Liver (tissue), 9 donors: ENCODE results near the gene CDC42BPB. TPM values are rescaled to one million over a fixed set of nuclear protein-coding genes. Genes with fewer than 3 reads are reported as not detected.
A peak's percentile ranks its signal among the peaks of the same experiment; 100 is the strongest.

ENCODE experiments used
- DNase-seq: peaks from one replicate; pipeline ENCODE4 v3.0.0-alpha.2; 2017; ENCODE audit warnings: low spot score
- H3K27ac ChIP-seq, 2 donors: one replicate each; pipeline ENCODE4 v1.7.0; 2013; ENCODE audit warnings: inconsistent platforms in 2 of 2, low read length in 2 of 2, control low read depth in 1 of 2, low read depth in 1 of 2, mild to moderate bottlenecking in 1 of 2
- H3K27me3 ChIP-seq, 4 donors: one replicate each; pipeline versions ENCODE4 v1.6.1 to v1.7.0; 2013; ENCODE audit warnings: low read length in 3 of 4, inconsistent platforms in 1 of 4, mild to moderate bottlenecking in 1 of 4, moderate library complexity in 1 of 4; ENCODE audit not compliant: control insufficient read depth in 4 of 4, insufficient read depth in 4 of 4
- H3K36me3 ChIP-seq, 4 donors: one replicate each; pipeline versions ENCODE4 v1.6.1 to v1.7.0; 2013; ENCODE audit warnings: low read length in 3 of 4, mild to moderate bottlenecking in 3 of 4, low read depth in 1 of 4, moderate library complexity in 1 of 4; ENCODE audit not compliant: control insufficient read depth in 4 of 4, insufficient read depth in 3 of 4
- H3K4me1 ChIP-seq, 4 donors: one replicate each; pipeline versions ENCODE4 v1.6.1 to v1.7.0; 2013; ENCODE audit warnings: low read length in 3 of 4, mild to moderate bottlenecking in 3 of 4, moderate library complexity in 1 of 4; ENCODE audit not compliant: control insufficient read depth in 4 of 4, insufficient read depth in 4 of 4
- H3K4me3 ChIP-seq, 3 donors: one replicate each; pipeline versions ENCODE4 v1.6.1 to v1.7.0; 2013; ENCODE audit warnings: low read length in 3 of 3, control low read depth in 1 of 3, low read depth in 1 of 3, mild to moderate bottlenecking in 1 of 3
- H3K9ac ChIP-seq, 2 donors: one replicate each; pipeline ENCODE4 v1.7.0; 2013; ENCODE audit warnings: low read length in 2 of 2, mild to moderate bottlenecking in 2 of 2, moderate library complexity in 2 of 2, control low read depth in 1 of 2, low read depth in 1 of 2
- H3K9me3 ChIP-seq, 4 donors: one replicate each; pipeline versions ENCODE4 v1.6.1 to v1.7.0; 2013; ENCODE audit warnings: low read length in 3 of 4; ENCODE audit not compliant: control insufficient read depth in 4 of 4
- EGR1 ChIP-seq, 2 donors: IDR thresholded peaks; 2 replicates each; pipeline ENCODE4 v1.6.1; 2016 to 2018; ENCODE audit warnings: antibody characterized with exemption in 2 of 2, low read depth in 2 of 2
- FOXA1 ChIP-seq: IDR thresholded peaks from 2 replicates; pipeline ENCODE4 v1.6.1; 2016; ENCODE audit warnings: antibody characterized with exemption
- FOXA2 ChIP-seq: IDR thresholded peaks from 2 replicates; pipeline ENCODE4 v1.6.1; 2016; ENCODE audit warnings: antibody characterized with exemption
- GABPA ChIP-seq, 2 donors: IDR thresholded peaks in 1 of 2; conservative IDR thresholded peaks in 1 of 2; 2 replicates each; pipeline ENCODE4 v1.6.1; 2016; ENCODE audit warnings: antibody characterized with exemption in 2 of 2, mild to moderate bottlenecking in 1 of 2, moderate library complexity in 1 of 2
- HNF4A ChIP-seq, 2 donors: conservative IDR thresholded peaks; 2 replicates each; pipeline ENCODE4 v1.6.1; 2016; ENCODE audit warnings: antibody characterized with exemption in 2 of 2, mild to moderate bottlenecking in 2 of 2
- HNF4G ChIP-seq: IDR thresholded peaks from 2 replicates; pipeline ENCODE4 v1.6.1; 2016; ENCODE audit warnings: antibody characterized with exemption
- JUND ChIP-seq, 2 donors: IDR thresholded peaks; 2 replicates each; pipeline ENCODE4 v1.6.1; 2016; ENCODE audit warnings: antibody characterized with exemption in 2 of 2
- NR2F2 ChIP-seq: IDR thresholded peaks from 2 replicates; pipeline ENCODE4 v1.6.1; 2016; ENCODE audit warnings: antibody characterized with exemption
- RAD21 ChIP-seq, 2 donors: IDR thresholded peaks; 2 replicates each; pipeline ENCODE4 v1.6.1; 2016; ENCODE audit warnings: antibody characterized with exemption in 2 of 2, mild to moderate bottlenecking in 2 of 2
- RXRA ChIP-seq, 2 donors: IDR thresholded peaks; 2 replicates each; pipeline ENCODE4 v1.6.1; 2017 to 2018; ENCODE audit warnings: antibody characterized with exemption in 2 of 2, mild to moderate bottlenecking in 1 of 2
- SP1 ChIP-seq: IDR thresholded peaks from 2 replicates; pipeline ENCODE4 v1.6.1; 2018; ENCODE audit warnings: antibody characterized with exemption, mild to moderate bottlenecking
- TAF1 ChIP-seq: conservative IDR thresholded peaks from 2 replicates; pipeline ENCODE4 v1.6.1; 2016; ENCODE audit warnings: antibody characterized with exemption, mild to moderate bottlenecking
- YY1 ChIP-seq: IDR thresholded peaks from 2 replicates; pipeline ENCODE4 v1.6.1; 2016; ENCODE audit warnings: antibody characterized with exemption, mild to moderate bottlenecking
- WGBS: extraction: QIAGEN DNeasy Blood & Tissue Kit; methylation state at CpG from one replicate; pipeline ENCODE4 v1.1.7; 2013; 5-methylcytosine and 5-hydroxymethylcytosine counted together
- polyA plus RNA-seq, 2 donors: library from polyadenylated mRNA; stranded (reverse) in 1 of 2; unstranded in 1 of 2; fragments of 200-250 nt in 1 of 2; fragments of >200 nt in 1 of 2; fragmentation: Nextera tagmentation in 1 of 2; extraction: Ambion mirVana in 1 of 2; gene quantifications; one replicate each; pipeline versions ENCODE4 v1.2.1 to v1.2.3, GENCODE V29; 2013 to 2015
- total RNA-seq, 2 donors: library from RNA; depleted of rRNA; stranded (reverse); fragments of >200 nt; gene quantifications; one replicate each; pipeline ENCODE4 v1.2.3, GENCODE V29; 2014
- TF ChIP-seq, protein P1 (sequence below): fragments of 150-350 bp; IDR thresholded peaks from 2 replicates; pipeline ENCODE4 v1.5.1; 2017; ENCODE audit warnings: improper control_type of control experiment, low read depth, low read length; ENCODE audit not compliant: missing input control
- TF ChIP-seq, protein P2 (sequence below): IDR thresholded peaks from 2 replicates; pipeline ENCODE4 v1.6.1; 2016; ENCODE audit warnings: antibody characterized with exemption
- TF ChIP-seq, protein P3 (sequence below): IDR thresholded peaks from 2 replicates; pipeline ENCODE4 v1.6.1; 2016; ENCODE audit warnings: antibody characterized with exemption
- TF ChIP-seq, protein P4 (sequence below): IDR thresholded peaks from 2 replicates; pipeline ENCODE4 v1.6.1; 2016; ENCODE audit warnings: antibody characterized with exemption, mild to moderate bottlenecking
- TF ChIP-seq, protein P5 (sequence below): IDR thresholded peaks from 2 replicates; pipeline ENCODE4 v1.6.1; 2016; ENCODE audit warnings: antibody characterized with exemption
- donor health status: healthy.
- donor health status: healthy.
- donor health status: healthy.
- donor health status: healthy.
- donor health status: healthy.

CDC42BPB gene
- total and polyA plus RNA-seq, 4 donors: 4.1 to 78.7 (median 29.7) TPM

DNA sequence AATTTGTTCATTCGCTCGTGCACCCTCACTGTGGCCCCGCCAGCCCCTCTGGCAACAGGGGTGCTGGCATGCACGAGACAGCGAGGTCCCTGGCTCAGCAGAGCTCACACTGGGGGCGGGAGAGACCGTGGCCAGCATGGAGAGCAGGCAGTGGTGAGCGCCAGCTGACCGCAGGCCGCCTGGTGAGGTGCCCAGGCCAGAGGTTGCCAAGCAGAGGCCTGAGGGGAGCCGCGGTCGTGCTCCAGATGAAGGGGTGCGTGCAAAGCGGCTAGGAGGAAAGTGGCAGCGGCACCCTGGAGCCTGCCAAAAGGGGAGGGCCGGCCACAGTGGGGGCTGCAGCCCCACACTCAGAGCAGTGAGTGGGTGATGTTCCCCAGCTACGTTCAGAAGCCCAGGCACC, 56.1 kb downstream of the CDC42BPB start:
- TF ChIP-seq RXRA (IDR thresholded peaks at IDR 0.05) (no peak), SP1 (no peak), FOXA1 (no peak), YY1 (no peak), NR2F2 (no peak)
- TF ChIP-seq, protein P1, sequence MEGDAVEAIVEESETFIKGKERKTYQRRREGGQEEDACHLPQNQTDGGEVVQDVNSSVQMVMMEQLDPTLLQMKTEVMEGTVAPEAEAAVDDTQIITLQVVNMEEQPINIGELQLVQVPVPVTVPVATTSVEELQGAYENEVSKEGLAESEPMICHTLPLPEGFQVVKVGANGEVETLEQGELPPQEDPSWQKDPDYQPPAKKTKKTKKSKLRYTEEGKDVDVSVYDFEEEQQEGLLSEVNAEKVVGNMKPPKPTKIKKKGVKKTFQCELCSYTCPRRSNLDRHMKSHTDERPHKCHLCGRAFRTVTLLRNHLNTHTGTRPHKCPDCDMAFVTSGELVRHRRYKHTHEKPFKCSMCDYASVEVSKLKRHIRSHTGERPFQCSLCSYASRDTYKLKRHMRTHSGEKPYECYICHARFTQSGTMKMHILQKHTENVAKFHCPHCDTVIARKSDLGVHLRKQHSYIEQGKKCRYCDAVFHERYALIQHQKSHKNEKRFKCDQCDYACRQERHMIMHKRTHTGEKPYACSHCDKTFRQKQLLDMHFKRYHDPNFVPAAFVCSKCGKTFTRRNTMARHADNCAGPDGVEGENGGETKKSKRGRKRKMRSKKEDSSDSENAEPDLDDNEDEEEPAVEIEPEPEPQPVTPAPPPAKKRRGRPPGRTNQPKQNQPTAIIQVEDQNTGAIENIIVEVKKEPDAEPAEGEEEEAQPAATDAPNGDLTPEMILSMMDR: no peak
- Histone ChIP-seq H3K9ac (no peak overlapping the region), H3K27me3 (no peaks in the 10 kb centered on the region), H3K9me3 (no peaks in the 10 kb centered on the region), H3K4me3 (no peak overlapping the region), H3K27ac (no peak overlapping the region), H3K4me1 (peaks cover 0 to 15% (median 2%) of the 10 kb centered on the region in 4 donors), H3K36me3 (peaks cover 4 to 35% (median 24%) of the 10 kb centered on the region in 4 donors)
- DNase-seq: no peak
- WGBS: 82% methylated on average over 18 of the region's 18 CpGs

DNA sequence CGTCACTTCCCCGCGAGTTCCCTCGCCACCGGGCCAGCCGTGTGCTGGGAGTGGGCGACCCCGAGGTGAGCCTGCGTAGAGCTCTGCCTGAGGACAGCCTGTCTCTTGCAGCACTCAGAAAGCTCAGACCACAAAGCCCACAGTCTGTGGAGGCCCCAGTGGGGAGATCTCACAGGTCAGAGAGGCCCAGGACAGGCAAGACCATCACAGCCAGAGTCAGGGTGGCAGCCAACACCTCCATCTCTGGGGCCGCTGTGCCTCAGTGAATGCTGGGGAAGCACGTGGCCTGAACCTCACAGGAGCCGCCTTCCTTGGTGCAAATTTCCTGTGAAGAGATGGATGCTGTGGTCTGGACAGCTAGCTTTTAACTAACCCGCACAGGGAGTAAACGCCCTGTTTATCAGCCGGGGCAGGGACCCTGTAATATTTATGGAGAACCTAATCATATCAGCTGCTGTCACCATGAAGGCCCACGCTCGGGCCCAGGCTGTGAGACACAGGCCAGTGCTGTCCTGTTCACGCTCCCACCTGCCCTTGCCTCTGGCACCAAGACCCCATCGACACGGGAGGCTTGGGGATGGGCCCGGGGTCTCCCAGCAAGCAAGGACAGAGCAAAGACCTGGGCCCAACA, 56.9 kb downstream of the CDC42BPB start:
- peak; percentile 78 for DNase-seq
- WGBS: 89% methylated on average over 21 of the region's 21 CpGs

More for the DNA sequence above, 56.9 kb downstream of the CDC42BPB start:
- H3K27ac ChIP-seq: no peak overlapping the region
- no peaks in the 10 kb centered on the region for H3K9me3 ChIP-seq
- H3K9ac ChIP-seq: no peak overlapping the region
- no peak overlapping the region for H3K4me3 ChIP-seq
- peaks cover 7 to 39% (median 26%) of the 10 kb centered on the region in 4 donors for H3K36me3 ChIP-seq
- no peaks in the 10 kb centered on the region for H3K27me3 ChIP-seq
- TF ChIP-seq, protein P1: no peak
- TF ChIP-seq TAF1 (no peak), RXRA (IDR thresholded peaks at IDR 0.05) (no peak), HNF4A (conservative IDR thresholded peaks at IDR 0.05) (no peak), NR2F2 (no peak), HNF4G (no peak), SP1 (no peak), FOXA1 (no peak), GABPA (IDR thresholded peaks at IDR 0.05 in 1 of 2, conservative IDR thresholded peaks at IDR 0.05 in 1 of 2) (no peak), EGR1 (IDR thresholded peaks at IDR 0.05; ENCODE audit: low read depth in 2 of 2) (no peak), RAD21 (IDR thresholded peaks at IDR 0.05) (no peak), FOXA2 (no peak), JUND (IDR thresholded peaks at IDR 0.05) (no peak)
- TF ChIP-seq, protein P2, sequence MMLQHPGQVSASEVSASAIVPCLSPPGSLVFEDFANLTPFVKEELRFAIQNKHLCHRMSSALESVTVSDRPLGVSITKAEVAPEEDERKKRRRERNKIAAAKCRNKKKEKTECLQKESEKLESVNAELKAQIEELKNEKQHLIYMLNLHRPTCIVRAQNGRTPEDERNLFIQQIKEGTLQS: no peak
- TF ChIP-seq, protein P3, sequence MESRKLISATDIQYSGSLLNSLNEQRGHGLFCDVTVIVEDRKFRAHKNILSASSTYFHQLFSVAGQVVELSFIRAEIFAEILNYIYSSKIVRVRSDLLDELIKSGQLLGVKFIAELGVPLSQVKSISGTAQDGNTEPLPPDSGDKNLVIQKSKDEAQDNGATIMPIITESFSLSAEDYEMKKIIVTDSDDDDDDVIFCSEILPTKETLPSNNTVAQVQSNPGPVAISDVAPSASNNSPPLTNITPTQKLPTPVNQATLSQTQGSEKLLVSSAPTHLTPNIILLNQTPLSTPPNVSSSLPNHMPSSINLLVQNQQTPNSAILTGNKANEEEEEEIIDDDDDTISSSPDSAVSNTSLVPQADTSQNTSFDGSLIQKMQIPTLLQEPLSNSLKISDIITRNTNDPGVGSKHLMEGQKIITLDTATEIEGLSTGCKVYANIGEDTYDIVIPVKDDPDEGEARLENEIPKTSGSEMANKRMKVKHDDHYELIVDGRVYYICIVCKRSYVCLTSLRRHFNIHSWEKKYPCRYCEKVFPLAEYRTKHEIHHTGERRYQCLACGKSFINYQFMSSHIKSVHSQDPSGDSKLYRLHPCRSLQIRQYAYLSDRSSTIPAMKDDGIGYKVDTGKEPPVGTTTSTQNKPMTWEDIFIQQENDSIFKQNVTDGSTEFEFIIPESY: no peak
- TF ChIP-seq, protein P4, sequence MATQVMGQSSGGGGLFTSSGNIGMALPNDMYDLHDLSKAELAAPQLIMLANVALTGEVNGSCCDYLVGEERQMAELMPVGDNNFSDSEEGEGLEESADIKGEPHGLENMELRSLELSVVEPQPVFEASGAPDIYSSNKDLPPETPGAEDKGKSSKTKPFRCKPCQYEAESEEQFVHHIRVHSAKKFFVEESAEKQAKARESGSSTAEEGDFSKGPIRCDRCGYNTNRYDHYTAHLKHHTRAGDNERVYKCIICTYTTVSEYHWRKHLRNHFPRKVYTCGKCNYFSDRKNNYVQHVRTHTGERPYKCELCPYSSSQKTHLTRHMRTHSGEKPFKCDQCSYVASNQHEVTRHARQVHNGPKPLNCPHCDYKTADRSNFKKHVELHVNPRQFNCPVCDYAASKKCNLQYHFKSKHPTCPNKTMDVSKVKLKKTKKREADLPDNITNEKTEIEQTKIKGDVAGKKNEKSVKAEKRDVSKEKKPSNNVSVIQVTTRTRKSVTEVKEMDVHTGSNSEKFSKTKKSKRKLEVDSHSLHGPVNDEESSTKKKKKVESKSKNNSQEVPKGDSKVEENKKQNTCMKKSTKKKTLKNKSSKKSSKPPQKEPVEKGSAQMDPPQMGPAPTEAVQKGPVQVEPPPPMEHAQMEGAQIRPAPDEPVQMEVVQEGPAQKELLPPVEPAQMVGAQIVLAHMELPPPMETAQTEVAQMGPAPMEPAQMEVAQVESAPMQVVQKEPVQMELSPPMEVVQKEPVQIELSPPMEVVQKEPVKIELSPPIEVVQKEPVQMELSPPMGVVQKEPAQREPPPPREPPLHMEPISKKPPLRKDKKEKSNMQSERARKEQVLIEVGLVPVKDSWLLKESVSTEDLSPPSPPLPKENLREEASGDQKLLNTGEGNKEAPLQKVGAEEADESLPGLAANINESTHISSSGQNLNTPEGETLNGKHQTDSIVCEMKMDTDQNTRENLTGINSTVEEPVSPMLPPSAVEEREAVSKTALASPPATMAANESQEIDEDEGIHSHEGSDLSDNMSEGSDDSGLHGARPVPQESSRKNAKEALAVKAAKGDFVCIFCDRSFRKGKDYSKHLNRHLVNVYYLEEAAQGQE: no peak
- TF ChIP-seq, protein P5, sequence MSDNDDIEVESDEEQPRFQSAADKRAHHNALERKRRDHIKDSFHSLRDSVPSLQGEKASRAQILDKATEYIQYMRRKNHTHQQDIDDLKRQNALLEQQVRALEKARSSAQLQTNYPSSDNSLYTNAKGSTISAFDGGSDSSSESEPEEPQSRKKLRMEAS: no peak
- H3K4me1 ChIP-seq: peaks cover 0 to 15% (median 2%) of the 10 kb centered on the region in 4 donors
